Osteoblast (primary cell): ENCODE measurements around the gene ACAA1. TPM values are rescaled to one million over a fixed set of nuclear protein-coding genes. Genes with fewer than 3 reads are reported as not detected.

Experiments
- DNase-seq: peaks from one replicate; pipeline ENCODE4 v3.0.0; 2011; ENCODE audit warnings: low spot score, mixed read lengths; ENCODE audit not compliant: insufficient read length; ENCODE audit errors: missing footprints
- H2AFZ ChIP-seq: 2 replicates; pipeline ENCODE4 v1.6.0; 2011; ENCODE audit warnings: mild to moderate bottlenecking, low read length
- H3K27ac ChIP-seq: 2 replicates; pipeline ENCODE4 v1.5.1; 2011; ENCODE audit warnings: mild to moderate bottlenecking, low read depth, low read length, moderate library complexity
- H3K27me3 ChIP-seq: 2 replicates; pipeline ENCODE4 v1.6.0; 2012; ENCODE audit warnings: mild to moderate bottlenecking, control low read depth, inconsistent platforms, low read length, moderate library complexity; ENCODE audit not compliant: insufficient read depth
- H3K36me3 ChIP-seq: 2 replicates; pipeline ENCODE4 v1.5.1; 2011; ENCODE audit warnings: mild to moderate bottlenecking, low read length, control low read depth, moderate library complexity; ENCODE audit not compliant: insufficient read depth
- H3K4me1 ChIP-seq: 2 replicates; pipeline ENCODE4 v1.5.1; 2011; ENCODE audit warnings: mild to moderate bottlenecking, low read length, control low read depth, moderate library complexity; ENCODE audit not compliant: insufficient read depth
- H3K4me2 ChIP-seq: 2 replicates; pipeline ENCODE4 v1.6.0; 2011; ENCODE audit warnings: mild to moderate bottlenecking, low read length; ENCODE audit not compliant: insufficient read depth
- H3K4me3 ChIP-seq: fragments of 200-600 bp; sonication (generic); 3 replicates; pipeline ENCODE4 v1.5.1; 2012; ENCODE audit warnings: mild to moderate bottlenecking, low read length, inconsistent platforms; ENCODE audit not compliant: insufficient read depth
- H3K79me2 ChIP-seq: 2 replicates; pipeline ENCODE4 v1.6.0; 2012; ENCODE audit warnings: mild to moderate bottlenecking, low read length, control low read depth, inconsistent platforms; ENCODE audit not compliant: insufficient read depth
- H3K9me3 ChIP-seq: 2 replicates; pipeline ENCODE4 v1.5.1; 2011; ENCODE audit warnings: low read depth, low read length, control low read depth
- H4K20me1 ChIP-seq: 2 replicates; pipeline ENCODE4 v1.6.0; 2012; ENCODE audit warnings: mild to moderate bottlenecking, low read length, control low read depth; ENCODE audit not compliant: insufficient read depth
- CTCF ChIP-seq: IDR thresholded peaks from 2 replicates; pipeline ENCODE4 v1.5.1; 2011; ENCODE audit warnings: mild to moderate bottlenecking, low read depth, low read length, moderate library complexity; ENCODE audit errors: extremely low read depth
- total RNA-seq: library from RNA; depleted of rRNA; stranded (reverse); fragments of >200 nt; gene quantifications from 2 replicates; pipeline ENCODE4 v1.2.3, GENCODE V29; 2012

Gene ACAA1
- total RNA-seq, 1 donor: 17.4 TPM

GRCh38 chr3:38133557-38134405 lies 3.1 kb downstream of the ACAA1 start:
- no peak overlapping the region for H2AFZ ChIP-seq
- H3K9me3 ChIP-seq: no peaks in the 10 kb centered on the region
- peaks cover 53% of the 10 kb centered on the region for H3K36me3 ChIP-seq
- peaks cover 16% of the 10 kb centered on the region for H3K4me1 ChIP-seq
- no peaks in the 10 kb centered on the region for H3K27me3 ChIP-seq
- H3K4me2 ChIP-seq: no peak overlapping the region
- no peak overlapping the region for H3K4me3 ChIP-seq
- no peak overlapping the region for H3K27ac ChIP-seq
- peaks cover 22% of the 10 kb centered on the region for H4K20me1 ChIP-seq
- no peak for DNase-seq
- no peak for TF ChIP-seq CTCF
- peaks cover 31% of the 10 kb centered on the region for H3K79me2 ChIP-seq

- Histone ChIP-seq H3K9me3 (no peaks in the 10 kb centered on the region), H3K27me3 (no peaks in the 10 kb centered on the region), H3K4me3 (no peak overlapping the region), H3K4me1 (peaks cover 14% of the 10 kb centered on the region), H3K36me3 (peaks cover 56% of the 10 kb centered on the region), H3K4me2 (no peak overlapping the region), H4K20me1 (peaks cover 22% of the 10 kb centered on the region), H3K79me2 (peaks cover 29% of the 10 kb centered on the region), H2AFZ (no peak overlapping the region), H3K27ac (no peak overlapping the region)
- no peak for DNase-seq
- no peak for TF ChIP-seq CTCF
Measured at GRCh38 chr3:38133209-38133556, 3.7 kb downstream of the ACAA1 start.

- peaks cover 5% of the 10 kb centered on the region for H3K4me1 ChIP-seq
- no peak overlapping the region for H3K27ac ChIP-seq
- no peak overlapping the region for H3K4me2 ChIP-seq
- peaks cover 28% of the 10 kb centered on the region for H4K20me1 ChIP-seq
- no peaks in the 10 kb centered on the region for H3K9me3 ChIP-seq
- peak; percentile 83 for DNase-seq
- peaks cover 67% of the 10 kb centered on the region for H3K36me3 ChIP-seq
- no peaks in the 10 kb centered on the region for H3K27me3 ChIP-seq
- TF ChIP-seq CTCF: peak; percentile 73
- H3K4me3 ChIP-seq: no peak overlapping the region
- H3K79me2 ChIP-seq: peaks cover 27% of the 10 kb centered on the region
- no peak overlapping the region for H2AFZ ChIP-seq
Measured at GRCh38 chr3:38131621-38132369, 5.1 kb downstream of the ACAA1 start.

GRCh38 chr3:38130631-38131065 lies 6.3 kb downstream of the ACAA1 start:
- TF ChIP-seq CTCF: no peak
- Histone ChIP-seq H3K27ac (no peak overlapping the region), H3K27me3 (no peaks in the 10 kb centered on the region), H4K20me1 (peaks cover 23% of the 10 kb centered on the region), H3K4me2 (no peak overlapping the region), H3K4me1 (peaks cover 2% of the 10 kb centered on the region), H3K79me2 (peaks cover 16% of the 10 kb centered on the region), H3K4me3 (no peak overlapping the region), H3K36me3 (peaks cover 78% of the 10 kb centered on the region), H2AFZ (no peak overlapping the region), H3K9me3 (no peaks in the 10 kb centered on the region)
- DNase-seq: no peak
